Adrenal gland (tissue), 5 donors: Measurements from ENCODE around the gene OR4X2.

Experiments
- POLR2A ChIP-seq, 2 donors: fragments of 450-650 bp; IDR thresholded peaks; one replicate each; pipeline ENCODE4 v1.6.1; 2017; ENCODE audit warnings: antibody characterized with exemption in 2 of 2, mild to moderate bottlenecking in 2 of 2, moderate library complexity in 1 of 2
- TF ChIP-seq, protein P1 (sequence below), 6 experiments: fragments of 450-650 bp in 4 of 6; fragments of 200-600 bp in 2 of 6; sonication (generic) in 1 of 6; IDR thresholded peaks; 1 replicate in 5 of 6; 2 replicates in 1 of 6; pipeline versions ENCODE4 v1.5.1 to v1.8.0; 2016 to 2021; ENCODE audit warnings: antibody characterized with exemption in 6 of 6, mild to moderate bottlenecking in 2 of 6, moderate library complexity in 1 of 6
- donor health status: DM: no; HTN: no; CAD: no.

DNA sequence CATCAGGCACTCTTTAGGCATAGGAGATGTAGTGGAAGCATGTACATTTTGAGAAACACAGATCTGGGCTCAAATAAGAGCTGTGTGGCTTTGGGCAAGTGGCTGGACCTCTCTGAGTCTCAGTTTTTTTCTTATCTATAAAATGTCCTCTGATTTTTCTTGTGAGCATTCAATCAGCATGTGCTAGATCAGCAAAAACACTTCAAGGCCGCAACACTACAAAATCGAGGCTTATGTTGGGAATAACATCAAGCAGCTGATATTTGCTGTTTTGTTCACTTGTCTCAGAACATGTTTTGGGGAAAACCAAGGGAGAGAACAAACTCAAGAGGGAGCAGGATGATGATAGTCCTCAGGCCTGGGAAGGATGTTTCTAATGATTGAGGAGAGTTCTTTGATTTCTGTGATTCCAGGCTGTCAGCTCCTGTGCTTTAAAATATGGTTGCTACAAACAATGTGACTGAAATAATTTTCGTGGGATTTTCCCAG, 18.6 kb downstream of the OR4X2 start, which contains the start of gene OR4X1:
- TF ChIP-seq, protein P1, sequence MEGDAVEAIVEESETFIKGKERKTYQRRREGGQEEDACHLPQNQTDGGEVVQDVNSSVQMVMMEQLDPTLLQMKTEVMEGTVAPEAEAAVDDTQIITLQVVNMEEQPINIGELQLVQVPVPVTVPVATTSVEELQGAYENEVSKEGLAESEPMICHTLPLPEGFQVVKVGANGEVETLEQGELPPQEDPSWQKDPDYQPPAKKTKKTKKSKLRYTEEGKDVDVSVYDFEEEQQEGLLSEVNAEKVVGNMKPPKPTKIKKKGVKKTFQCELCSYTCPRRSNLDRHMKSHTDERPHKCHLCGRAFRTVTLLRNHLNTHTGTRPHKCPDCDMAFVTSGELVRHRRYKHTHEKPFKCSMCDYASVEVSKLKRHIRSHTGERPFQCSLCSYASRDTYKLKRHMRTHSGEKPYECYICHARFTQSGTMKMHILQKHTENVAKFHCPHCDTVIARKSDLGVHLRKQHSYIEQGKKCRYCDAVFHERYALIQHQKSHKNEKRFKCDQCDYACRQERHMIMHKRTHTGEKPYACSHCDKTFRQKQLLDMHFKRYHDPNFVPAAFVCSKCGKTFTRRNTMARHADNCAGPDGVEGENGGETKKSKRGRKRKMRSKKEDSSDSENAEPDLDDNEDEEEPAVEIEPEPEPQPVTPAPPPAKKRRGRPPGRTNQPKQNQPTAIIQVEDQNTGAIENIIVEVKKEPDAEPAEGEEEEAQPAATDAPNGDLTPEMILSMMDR (IDR thresholded peaks at IDR 0.05), result no peak
- TF ChIP-seq POLR2A (IDR thresholded peaks at IDR 0.05), result no peak
